GM18520 (cell line): ENCODE measurements around the gene MESP1.
A peak's percentile ranks its signal among the peaks of the same experiment; 100 is the strongest.

Experiments used
- ATAC-seq: cut with Tn5 transposase; IDR thresholded peaks from one replicate; pipeline ENCODE4 v1.9.1; 2021; ENCODE audit not compliant: unreplicated experiment

The MESP1 gene

DNA sequence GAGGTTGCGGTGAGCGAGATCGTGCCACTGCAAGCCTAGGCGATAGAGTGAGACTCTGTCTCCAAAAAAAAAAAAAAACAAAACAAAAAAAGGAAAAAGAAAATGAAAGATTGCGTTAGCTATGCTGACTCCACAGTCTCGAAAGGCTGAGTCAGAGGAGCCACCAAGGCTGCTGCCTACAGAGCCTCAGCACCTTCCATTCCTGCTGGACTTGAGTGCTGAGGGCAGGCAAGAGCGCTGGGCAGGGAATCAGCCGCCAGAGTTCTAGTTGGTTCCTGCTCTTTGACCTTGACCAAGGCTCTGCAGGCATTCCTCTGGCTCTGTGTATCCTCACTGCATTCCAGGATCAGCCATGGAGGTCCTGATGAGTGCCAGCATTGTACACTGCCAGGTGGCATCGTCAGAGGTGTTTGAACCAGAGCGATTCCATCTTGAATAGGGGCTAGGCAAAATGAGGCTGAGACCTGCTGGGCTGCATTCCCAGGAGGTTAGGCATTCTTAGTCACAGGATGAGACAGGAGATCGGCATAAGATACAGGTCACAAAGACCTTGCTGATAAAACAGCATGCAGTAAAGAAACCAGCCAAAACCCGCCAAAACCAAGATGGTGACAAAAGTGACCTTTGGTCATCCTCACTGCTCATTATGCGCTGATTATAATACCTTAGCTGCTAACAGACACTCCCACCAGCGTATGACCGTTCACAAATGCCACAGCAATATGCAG, 31.0 kb upstream of the MESP1 start:
- ATAC-seq = peak; percentile 60

- ATAC-seq = no peak
These were observed 30.0 kb upstream of the MESP1 start for GRCh38 chr15:89781055-89781454.

DNA sequence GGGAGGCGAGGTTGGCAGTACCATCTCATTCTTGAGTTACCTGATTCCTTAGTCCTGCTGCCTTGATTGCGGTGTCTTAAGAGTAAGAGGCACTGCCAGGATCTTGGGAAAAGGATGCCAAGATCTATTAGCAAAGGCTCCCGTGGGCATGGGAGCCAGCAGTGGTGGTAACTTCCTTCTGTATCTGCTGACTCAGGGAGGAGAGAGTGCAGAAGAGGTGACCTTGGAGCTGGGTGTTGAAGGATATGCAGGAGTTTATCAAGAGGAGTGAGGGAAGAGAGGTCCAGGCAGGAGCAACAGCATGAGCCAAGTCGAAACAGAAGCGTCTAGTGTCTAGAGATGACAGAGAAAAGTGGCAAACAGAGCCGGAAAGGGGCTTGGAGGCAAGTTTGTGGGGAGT, 29.6 kb upstream of the MESP1 start:
- ATAC-seq = no peak

- ATAC-seq = no peak
These were observed 27.8 kb upstream of the MESP1 start for GRCh38 chr15:89778861-89779260.

GRCh38 chr15:89777782-89778380, 26.8 kb upstream of the MESP1 start:
- no peak for ATAC-seq

DNA sequence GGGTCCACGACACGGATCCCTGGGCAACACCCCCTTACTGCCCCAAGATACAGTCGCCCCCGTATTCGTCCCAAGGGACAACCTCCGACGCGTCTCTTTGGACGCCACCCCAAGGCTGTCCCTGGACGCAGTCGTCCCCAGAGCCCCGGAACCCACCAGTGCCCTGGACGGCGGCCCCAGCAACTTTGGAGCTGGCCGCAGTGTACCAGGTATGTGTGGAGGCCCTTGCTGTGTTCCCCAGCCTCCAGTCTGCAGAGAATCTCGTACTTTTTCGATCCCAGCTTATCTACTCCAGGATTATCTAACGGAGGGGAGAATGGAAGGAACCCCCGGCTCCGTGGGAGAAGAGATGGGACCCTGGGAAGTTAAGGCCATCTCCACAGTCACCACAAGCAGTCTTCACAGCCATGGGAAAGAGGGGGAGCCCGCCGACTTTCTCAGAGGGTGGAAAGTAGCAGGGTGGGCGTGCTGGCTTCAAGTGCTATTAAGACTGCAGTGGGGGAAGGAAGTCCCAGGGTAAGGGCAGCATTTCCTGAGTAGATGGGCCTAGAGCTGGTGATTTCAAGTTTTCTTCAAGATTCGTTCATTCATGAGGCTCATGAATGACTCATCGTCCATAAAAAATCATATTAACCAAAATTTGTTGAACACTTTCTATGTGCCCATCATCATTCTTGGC, 26.2 kb upstream of the MESP1 start:
- ATAC-seq = no peak

DNA sequence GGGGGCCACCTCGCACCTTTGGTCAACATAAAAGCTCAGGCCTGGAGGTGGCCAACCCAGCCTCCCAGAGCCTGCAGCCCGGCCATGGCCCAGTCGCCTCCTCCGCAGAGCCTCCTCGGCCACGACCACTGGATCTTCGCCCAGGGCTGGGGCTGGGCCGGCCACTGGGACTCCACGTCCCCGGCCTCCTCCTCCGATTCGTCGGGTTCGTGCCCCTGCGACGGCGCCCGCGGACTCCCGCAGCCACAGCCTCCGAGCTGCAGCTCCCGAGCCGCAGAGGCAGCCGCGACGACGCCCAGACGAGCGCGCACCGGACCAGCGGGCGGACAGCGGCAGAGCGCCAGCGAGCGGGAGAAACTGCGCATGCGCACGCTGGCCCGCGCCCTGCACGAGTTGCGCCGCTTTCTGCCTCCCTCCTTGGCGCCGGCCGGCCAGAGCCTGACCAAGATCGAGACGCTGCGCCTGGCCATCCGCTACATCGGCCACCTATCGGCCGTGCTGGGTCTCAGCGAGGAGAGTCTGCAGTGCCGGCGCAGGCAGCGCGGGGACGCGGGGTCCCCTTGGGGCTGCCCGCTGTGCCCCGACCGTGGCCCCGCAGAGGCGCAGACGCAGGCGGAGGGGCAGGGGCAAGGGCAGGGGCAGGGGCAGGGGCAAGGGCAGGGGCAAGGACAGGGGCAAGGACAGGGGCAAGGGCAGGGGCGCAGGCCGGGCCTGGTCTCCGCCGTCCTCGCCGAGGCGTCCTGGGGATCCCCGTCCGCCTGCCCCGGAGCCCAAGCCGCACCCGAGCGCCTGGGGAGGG, 25.4 kb upstream of the MESP1 start, which contains the start of gene MESP2:
Gene MESP2, plus strand, starts transcription at position 59 of the 799 bp plus-strand sequence. Its CDS starts 26 bp downstream, at position 85.
- no peak for ATAC-seq

DNA sequence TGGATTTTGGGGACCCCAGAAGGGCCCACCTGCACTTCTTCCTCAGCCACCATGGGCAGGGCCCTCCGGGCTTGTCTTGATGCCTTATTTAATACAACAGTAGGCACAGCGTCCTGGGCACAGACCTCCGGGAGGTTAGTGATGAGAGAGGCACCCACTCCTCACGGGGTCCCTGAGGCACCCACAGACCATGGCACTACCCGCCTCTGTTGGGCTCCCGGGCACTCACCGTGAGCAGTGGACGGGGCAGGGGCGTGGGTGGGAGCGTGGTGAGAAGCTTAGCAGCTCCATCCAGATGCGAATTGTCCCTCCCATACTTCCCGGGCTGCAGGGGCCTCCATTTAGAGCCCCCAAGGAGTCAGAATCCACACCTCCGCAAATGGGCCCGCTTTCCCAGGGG, 24.8 kb upstream of the MESP1 start:
- ATAC-seq = no peak

GRCh38 chr15:89774492-89774891, 23.4 kb upstream of the MESP1 start:
- no peak for ATAC-seq

GRCh38 chr15:89772932-89773583, 22.0 kb upstream of the MESP1 start:
- ATAC-seq = no peak

DNA sequence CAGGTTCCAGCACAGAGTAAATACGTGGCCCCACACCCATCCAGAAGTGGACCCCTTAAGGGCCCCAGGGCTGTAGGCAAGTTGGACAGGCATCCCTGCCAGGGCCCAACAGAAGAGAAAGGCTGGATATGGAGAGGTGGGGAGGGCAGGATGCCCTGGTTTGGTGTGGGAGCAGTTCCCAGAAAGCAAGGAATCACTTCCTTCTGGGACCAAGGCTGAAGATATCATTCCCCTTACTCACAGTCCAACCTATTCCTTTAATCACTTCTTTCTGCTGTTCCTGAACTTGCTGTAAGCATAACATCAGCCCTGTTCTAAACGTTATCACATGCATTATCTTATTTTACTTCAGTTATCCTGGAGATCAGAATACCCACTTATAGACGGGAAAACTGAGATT, 19.0 kb upstream of the MESP1 start:
- no peak for ATAC-seq

GRCh38 chr15:89769366-89769765, 18.3 kb upstream of the MESP1 start:
- ATAC-seq = no peak

DNA sequence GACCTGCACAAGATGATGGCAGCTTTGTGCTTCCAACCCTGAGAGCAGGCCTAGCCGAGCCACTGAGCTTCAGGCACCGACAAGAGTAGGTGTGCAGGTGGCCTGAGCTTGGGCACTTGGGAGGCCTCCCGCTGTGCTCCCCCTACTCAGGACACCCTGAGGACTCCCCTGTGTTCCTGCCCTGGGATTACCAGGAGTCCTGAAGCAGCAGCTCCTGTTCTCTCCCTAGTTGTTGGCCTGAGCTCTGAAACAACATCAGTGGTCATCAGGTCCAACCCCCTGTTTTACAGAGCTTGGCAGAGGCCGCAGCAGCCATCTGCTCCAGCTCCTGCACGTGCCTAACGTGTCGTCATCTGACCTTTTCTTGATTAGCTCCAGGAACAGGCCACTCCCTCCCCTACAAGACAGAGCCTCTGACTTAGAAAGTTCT, 17.0 kb upstream of the MESP1 start:
- ATAC-seq = no peak

DNA sequence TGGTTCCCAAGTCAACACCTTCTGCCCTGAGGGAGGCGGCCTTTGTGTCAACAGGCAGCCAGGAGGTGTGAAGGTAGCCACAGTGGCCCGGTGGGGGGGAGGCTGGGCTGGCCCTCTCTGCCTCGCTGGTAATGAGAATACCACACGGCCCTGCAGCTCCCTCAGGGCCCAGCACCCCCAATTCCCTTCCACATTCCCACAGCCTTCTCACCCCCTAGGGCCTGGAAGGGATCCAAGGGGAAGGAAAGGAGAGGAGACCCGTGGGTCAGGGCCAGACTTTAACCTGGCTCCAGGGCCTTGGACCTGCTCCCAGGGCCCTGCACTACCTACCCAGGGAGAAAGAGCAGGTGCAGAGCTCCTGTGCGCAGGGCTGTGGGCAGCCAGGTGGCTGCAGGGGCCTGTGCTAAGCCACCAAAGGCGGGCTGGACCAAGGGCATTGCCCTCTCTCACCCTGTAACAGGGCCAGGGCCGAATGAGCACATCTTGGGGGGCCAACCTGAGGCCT, 16.4 kb upstream of the MESP1 start:
- no peak for ATAC-seq

- no peak for ATAC-seq
These were observed 15.6 kb upstream of the MESP1 start for GRCh38 chr15:89766357-89767311.

- ATAC-seq = no peak
These were observed 14.6 kb upstream of the MESP1 start for GRCh38 chr15:89765694-89766093.

DNA sequence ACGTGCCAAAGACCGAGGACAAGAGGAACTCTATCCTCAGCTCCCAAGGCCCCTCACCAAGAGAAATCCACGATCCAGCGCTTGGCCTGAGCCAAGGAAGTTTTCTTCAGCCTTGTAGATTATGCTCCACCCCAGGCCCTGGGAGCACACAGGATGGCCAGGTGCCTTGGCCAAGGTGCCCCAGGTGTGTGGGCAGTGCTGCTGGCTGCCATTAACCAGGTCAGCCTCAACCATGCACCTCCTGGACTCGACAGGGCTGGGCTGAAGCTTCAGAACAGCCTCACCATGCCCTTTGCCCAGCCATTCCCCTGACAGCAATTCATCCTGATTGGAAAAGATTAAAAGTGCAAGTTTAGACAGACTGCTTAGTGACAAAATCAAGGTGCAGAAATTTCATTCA, 10.9 kb upstream of the MESP1 start:
- ATAC-seq = no peak

GRCh38 chr15:89761009-89761831, 10.2 kb upstream of the MESP1 start:
- ATAC-seq = peak; percentile 68
